ENCODE data around the gene KRT7. TPM values are rescaled to one million over a fixed set of nuclear protein-coding genes. Genes with fewer than 3 reads are reported as not detected.

KRT7 gene
- total RNA-seq = not detected in 2 replicates
- long read RNA-seq = 0 reads

DNA sequence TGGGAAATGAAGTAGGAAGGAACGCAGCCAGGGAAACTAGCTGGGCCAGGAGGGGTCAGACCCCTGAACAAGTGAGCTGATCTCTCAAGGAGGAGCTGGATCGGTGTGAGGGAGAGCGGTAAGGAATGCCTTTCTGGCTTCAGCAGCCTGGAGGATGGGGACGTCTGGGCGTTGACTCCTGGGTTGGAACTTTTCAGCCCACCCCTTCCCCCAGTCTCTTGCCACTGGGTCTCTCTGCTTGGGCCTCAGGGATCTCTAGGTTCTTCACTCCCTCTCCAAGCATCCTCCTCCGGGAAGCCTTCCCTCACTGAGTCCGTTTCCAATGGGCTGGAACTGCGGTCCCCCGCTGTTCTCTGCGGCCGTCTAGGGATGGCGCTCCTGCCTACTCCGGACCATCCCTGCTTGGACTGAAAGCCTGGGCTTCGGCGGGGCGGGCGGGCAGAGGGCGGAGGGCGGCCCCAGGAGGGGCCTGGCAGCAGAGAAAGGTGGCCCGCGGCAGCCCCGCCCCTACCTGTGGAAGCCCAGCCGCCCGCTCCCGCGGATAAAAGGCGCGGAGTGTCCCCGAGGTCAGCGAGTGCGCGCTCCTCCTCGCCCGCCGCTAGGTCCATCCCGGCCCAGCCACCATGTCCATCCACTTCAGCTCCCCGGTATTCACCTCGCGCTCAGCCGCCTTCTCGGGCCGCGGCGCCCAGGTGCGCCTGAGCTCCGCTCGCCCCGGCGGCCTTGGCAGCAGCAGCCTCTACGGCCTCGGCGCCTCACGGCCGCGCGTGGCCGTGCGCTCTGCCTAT lies at the start of gene KRT7:
Gene KRT7 (plus strand): TSS at position 570 of the 788 bp plus-strand sequence. CDS start 54 bp downstream, at position 624.
- H3K4me3 Mint-ChIP-seq = no peak within 1 kb of the TSS
- no peak for DNase-seq (ENCODE audit: low read depth, low spot score)
- H3K9me3 Mint-ChIP-seq = no peaks in the 10 kb centered on the region
- peaks cover 20% of the 10 kb centered on the region for H3K4me1 Mint-ChIP-seq
- TF ChIP-seq, protein P1, sequence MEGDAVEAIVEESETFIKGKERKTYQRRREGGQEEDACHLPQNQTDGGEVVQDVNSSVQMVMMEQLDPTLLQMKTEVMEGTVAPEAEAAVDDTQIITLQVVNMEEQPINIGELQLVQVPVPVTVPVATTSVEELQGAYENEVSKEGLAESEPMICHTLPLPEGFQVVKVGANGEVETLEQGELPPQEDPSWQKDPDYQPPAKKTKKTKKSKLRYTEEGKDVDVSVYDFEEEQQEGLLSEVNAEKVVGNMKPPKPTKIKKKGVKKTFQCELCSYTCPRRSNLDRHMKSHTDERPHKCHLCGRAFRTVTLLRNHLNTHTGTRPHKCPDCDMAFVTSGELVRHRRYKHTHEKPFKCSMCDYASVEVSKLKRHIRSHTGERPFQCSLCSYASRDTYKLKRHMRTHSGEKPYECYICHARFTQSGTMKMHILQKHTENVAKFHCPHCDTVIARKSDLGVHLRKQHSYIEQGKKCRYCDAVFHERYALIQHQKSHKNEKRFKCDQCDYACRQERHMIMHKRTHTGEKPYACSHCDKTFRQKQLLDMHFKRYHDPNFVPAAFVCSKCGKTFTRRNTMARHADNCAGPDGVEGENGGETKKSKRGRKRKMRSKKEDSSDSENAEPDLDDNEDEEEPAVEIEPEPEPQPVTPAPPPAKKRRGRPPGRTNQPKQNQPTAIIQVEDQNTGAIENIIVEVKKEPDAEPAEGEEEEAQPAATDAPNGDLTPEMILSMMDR (conservative IDR thresholded peaks at IDR 0.05) = no peak
- no peaks in the 10 kb centered on the region for H3K36me3 Mint-ChIP-seq (ENCODE audit: low read depth)
- peaks cover 77% of the 10 kb centered on the region for H3K27me3 Mint-ChIP-seq (ENCODE audit: low read depth)
- H3K27ac Mint-ChIP-seq (ENCODE audit: unreplicated experiment) = no peak within 1 kb of the TSS

DNA sequence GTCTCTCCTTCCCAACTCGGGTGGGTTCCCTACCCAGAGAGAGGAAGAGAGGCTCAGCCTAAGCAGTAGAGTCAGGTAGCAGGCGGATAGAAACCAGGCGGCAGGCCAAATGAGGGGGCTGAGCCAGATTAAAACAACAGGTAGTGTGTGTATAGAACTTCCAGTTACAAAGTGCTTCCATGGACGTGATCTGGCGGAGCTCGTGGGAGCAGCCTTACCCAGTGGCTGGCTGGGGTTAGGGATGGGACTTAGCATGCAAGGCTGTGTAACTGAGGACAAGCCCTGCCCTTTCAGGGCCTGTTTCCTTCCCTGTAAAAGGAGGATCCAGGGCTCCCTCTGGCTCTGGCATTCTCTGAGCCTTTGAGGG lies 49.5 kb upstream of the KRT7 start:
- TF ChIP-seq, protein P1 (conservative IDR thresholded peaks at IDR 0.05) = no peak
- Mint-ChIP-seq H3K4me1 (peaks cover 8% of the 10 kb centered on the region), H3K27me3 (ENCODE audit: low read depth) (no peaks in the 10 kb centered on the region), H3K9me3 (no peaks in the 10 kb centered on the region), H3K27ac (ENCODE audit: unreplicated experiment) (no peak overlapping the region), H3K36me3 (ENCODE audit: low read depth) (no peaks in the 10 kb centered on the region), H3K4me3 (no peak overlapping the region)
- no peak for DNase-seq (ENCODE audit: low read depth, low spot score)

DNA sequence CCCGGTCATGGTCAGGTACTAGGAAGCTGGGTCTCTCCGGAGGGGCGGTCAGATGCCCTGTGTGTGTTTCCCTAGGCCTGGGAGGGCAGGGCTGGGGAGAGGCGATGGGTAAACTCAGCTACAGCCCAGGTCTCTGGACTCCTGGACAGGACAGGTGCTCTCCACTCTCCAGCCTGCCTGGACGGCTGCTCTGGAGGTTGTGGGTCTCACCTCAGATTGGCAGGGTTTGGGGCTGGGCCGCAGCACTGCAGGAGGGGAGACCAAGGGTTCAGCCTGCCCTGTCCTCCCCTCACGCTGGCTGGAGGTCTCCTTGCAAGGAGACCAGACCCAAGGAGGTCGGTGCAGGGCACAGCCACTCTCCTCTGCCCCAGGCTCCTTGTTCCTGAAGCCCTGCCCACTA lies 49.1 kb upstream of the KRT7 start:
- H3K9me3 Mint-ChIP-seq = no peaks in the 10 kb centered on the region
- no peak overlapping the region for H3K27ac Mint-ChIP-seq (ENCODE audit: unreplicated experiment)
- no peaks in the 10 kb centered on the region for H3K36me3 Mint-ChIP-seq (ENCODE audit: low read depth)
- peaks cover 8% of the 10 kb centered on the region for H3K4me1 Mint-ChIP-seq
- no peak for DNase-seq (ENCODE audit: low read depth, low spot score)
- no peaks in the 10 kb centered on the region for H3K27me3 Mint-ChIP-seq (ENCODE audit: low read depth)
- TF ChIP-seq, protein P1 (conservative IDR thresholded peaks at IDR 0.05) = no peak
- H3K4me3 Mint-ChIP-seq = no peak overlapping the region

DNA sequence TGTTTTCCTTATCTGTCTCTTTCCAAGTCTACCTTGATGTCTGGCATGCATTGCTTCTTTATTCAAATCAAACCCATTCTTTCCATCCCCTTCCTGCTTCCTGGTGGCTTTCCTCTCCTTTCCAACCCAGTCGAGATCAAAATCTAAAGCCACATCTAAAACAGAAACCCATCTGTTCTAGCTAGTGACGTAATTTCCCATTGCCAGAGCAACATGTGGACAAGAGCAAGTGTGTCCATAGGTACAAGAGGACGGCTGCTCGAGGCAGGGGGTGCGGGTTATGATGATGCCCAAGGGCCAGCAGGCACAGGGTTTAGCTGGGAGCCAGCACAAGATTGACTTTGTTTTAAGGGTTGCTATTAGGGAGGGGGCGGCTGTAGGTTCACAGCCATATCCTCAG lies 48.2 kb upstream of the KRT7 start:
- no peaks in the 10 kb centered on the region for H3K36me3 Mint-ChIP-seq (ENCODE audit: low read depth)
- no peaks in the 10 kb centered on the region for H3K27me3 Mint-ChIP-seq (ENCODE audit: low read depth)
- peaks cover 8% of the 10 kb centered on the region for H3K4me1 Mint-ChIP-seq
- DNase-seq (ENCODE audit: low read depth, low spot score) = no peak
- no peak overlapping the region for H3K4me3 Mint-ChIP-seq
- no peak overlapping the region for H3K27ac Mint-ChIP-seq (ENCODE audit: unreplicated experiment)
- TF ChIP-seq, protein P1 (conservative IDR thresholded peaks at IDR 0.05) = no peak
- no peaks in the 10 kb centered on the region for H3K9me3 Mint-ChIP-seq

DNA sequence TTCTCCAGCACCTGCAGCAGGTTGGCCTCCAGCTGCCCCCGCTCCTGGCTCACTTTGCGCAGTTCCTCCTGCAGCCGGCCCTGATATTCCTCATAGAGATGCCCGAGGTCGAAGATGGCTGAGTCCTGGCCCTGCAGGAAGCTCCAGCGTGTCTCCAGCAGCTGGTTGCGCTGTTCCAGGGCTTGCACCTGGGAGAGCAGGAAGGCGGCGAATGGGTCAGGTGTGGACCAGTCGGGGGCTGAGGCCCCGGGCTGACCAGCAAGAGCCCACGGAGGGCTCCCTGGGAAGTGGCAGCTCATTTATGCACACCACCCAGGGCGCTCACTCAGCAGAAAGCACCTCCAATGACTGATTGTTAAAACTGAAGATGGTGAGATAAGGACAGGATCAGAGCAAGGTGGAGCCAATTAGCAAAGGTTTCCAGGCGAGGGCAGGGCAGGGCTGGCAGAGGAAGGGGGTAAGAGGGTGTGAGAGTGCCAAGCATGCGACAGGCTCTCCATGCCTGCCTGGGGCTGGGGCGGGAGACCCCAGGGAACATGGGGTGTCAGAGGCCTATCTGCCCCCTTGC lies 47.6 kb upstream of the KRT7 start:
- Mint-ChIP-seq H3K9me3 (no peaks in the 10 kb centered on the region), H3K27me3 (ENCODE audit: low read depth) (no peaks in the 10 kb centered on the region), H3K27ac (ENCODE audit: unreplicated experiment) (no peak overlapping the region), H3K4me1 (peaks cover 8% of the 10 kb centered on the region), H3K4me3 (no peak overlapping the region), H3K36me3 (ENCODE audit: low read depth) (no peaks in the 10 kb centered on the region)
- no peak for DNase-seq (ENCODE audit: low read depth, low spot score)
- TF ChIP-seq, protein P1 (conservative IDR thresholded peaks at IDR 0.05) = no peak

All from neural crest cell (in vitro differentiated cells).